HG02981 (cell line): Measurements from ENCODE around the gene AJUBA.
"Not testable (repeated sequence)": the region's sequence is repeated elsewhere in the genome, so short reads cannot be mapped to it uniquely, and the experiment has no call there.

Experiments
- ATAC-seq: cut with Tn5 transposase; IDR thresholded peaks from one replicate; pipeline ENCODE4 v1.9.1; 2021; ENCODE audit warnings: mild to moderate bottlenecking, moderate library complexity; ENCODE audit not compliant: unreplicated experiment

The AJUBA gene

DNA sequence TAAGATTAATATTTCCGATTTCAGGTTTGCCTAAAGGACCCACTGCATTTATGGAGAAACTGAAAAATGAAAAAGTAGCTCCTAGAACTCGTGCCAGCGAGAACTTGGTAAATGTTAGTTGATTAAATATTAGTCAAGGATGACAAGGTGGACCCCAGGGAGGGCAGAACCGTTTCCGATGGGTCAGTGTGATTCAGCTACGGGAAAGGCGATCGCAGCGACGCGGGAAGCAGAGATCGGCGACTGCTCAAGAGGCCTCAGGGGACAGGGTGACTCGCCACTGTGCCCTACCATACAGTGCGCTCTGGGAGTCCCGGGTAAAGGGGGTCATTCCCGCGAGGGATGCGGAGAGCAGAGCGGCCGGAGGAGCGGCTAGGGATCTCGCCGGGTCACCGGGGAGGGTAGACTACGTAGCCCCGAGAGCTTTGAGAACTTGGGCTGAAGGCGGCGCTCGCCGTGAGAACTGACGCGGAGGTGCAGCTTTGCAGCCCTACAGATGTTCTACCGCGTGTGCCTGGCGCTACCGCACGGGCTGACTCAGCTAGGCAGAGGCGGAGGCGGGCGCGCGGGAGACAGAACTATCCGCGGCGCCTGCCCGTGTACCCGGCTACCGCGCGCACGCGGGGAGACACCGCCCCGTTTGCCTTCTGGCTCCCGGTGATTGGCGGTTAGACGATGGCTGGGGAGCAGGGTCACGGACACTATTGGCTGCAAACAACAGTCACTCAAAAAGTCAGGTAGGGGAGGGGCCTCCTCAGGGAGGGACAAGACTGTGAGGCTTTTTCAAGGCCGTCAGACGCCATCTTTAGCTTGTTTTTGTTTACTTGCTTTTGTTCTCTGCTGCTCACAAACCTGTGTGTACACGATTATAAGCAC lies 24.4 kb upstream of the AJUBA start:
- ATAC-seq, result peak; percentile 95

DNA sequence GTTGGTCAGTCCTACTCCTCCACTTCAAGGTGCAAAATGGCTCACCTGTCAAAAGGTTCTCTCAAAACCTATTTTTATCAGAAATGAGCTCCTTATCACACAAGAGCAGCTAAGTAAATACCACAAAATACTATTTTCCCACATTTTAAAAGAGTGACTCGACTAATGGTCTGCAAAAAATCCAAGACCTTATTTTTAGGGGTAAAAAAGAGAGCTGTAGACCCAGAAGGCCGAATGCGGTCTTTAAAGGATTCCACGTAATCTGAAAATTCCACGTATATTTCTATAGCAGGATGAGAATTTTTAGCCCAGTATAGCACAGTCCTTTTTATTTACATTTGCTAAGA lies 23.8 kb upstream of the AJUBA start:
- ATAC-seq, result no peak

DNA sequence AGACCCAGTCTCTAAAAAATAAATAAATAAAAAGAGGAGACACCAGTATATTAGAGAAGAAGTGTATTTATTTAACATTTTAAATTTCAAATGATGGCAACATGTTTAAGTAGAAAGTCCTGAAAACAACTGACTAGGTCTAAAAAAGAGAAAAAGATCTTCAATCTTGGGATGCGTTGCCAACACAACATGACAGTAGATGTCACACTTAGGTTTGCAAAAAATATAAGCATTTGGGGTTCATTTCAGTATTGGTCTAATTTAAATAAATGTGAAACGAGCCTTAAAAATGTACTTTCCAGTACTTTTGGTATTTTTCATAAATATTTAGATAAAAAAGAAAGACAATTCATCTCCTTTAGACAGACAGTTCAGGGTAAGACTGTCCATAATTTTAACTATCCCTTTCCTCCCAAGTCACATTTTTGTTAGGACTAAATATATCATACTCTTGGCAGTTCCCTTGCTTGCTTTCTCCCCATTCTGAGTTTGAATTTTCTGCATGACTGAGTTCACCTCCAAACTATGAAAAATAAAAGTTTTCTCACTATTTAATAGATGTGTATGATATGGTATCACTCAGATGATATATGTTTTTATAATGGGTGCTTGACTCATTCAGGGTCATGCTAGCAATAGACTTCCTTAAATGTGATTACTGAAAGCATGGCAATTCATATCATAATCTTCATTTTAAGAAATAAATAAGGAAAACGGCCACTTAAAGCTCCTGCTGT lies 23.3 kb upstream of the AJUBA start:
- no peak for ATAC-seq

DNA sequence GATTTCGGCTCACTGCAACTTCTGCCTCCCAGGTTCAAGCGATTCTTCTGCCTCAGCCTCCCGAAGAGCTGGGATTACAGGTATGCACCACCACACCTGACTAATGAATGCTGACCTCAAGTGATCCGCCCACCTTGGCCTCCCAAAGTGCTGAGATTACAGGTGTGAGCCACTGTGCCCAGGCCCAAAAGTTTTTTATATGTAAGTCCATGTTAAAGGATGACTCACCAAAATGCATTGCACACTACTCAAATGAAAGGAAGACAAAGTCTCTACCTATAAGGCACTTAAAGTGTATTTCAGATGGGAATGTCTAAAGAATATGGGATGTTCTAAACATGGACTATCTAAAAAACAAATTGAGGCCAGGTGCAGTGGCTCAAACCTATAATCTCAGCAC lies 21.9 kb upstream of the AJUBA start:
- not testable (repeated sequence) for ATAC-seq

DNA sequence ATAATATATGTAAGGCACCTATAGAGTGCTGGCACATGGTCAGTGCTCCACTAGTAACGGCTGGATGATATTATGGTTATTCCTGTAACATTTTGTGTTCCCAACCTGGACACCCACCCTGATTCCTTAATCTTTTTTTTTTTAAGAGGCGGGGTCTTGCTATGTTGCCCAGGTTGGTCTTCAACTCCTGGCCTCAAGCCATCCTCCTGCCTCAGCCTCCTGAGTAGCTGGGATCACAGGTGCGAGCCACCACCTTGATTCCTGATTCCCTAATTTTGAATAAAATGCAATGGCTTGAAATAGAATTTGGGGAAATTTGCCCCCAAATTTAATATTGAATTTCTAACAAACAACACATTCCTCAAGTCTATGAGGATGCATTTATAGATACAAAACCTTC lies 20.2 kb upstream of the AJUBA start:
- no peak for ATAC-seq

DNA sequence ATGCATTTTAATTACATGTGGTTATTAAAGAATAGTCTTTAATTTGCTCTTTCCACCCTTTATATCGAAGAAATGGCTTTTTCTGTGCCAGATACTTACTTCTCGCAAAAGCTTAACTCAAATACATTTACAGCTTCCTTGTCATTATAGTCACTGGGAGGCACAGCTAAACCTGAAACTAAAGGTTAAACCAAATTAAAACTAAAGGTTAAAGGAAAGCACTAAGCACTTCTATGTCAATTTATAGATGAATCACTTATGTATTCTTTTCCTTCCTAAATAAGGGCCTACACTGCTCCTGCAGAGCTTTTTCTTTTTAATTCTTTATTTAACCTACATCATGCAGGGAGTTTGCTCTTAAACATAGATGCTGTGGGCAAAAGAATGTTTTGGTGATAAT lies 18.5 kb upstream of the AJUBA start:
- no peak for ATAC-seq

DNA sequence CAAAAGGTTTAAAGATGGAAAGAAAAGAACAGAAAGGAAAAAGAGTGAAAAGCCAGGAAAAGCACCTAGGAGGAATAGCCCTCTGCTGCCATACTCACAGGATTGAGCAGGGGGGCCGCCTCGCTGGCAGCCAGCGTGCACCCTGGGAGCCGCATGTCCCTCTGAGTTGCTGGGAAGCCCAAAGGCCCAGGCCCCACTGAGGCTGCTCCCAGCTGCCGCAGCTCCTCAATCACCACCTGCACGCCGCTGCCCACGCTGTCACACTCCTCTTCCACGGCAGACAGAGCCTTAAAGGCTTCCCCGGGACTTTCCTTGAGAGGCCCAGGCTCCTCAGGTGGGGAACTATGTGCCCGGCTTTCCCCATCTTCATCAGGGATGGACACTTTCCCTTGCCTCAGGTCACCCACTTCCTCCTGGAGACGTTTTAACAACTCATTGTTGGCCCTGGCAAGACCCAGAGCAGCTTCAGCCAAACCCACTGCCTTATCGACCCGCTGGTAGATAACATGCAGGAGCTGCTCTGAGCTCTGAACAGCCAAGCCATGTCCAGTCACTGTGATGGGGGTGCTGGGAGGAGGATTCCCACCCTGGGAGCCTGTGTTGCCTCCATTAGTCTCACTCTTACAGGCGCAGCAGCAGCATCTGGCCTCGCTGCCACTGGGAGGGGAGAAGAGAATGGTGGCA lies 16.1 kb upstream of the AJUBA start:
- no peak for ATAC-seq

DNA sequence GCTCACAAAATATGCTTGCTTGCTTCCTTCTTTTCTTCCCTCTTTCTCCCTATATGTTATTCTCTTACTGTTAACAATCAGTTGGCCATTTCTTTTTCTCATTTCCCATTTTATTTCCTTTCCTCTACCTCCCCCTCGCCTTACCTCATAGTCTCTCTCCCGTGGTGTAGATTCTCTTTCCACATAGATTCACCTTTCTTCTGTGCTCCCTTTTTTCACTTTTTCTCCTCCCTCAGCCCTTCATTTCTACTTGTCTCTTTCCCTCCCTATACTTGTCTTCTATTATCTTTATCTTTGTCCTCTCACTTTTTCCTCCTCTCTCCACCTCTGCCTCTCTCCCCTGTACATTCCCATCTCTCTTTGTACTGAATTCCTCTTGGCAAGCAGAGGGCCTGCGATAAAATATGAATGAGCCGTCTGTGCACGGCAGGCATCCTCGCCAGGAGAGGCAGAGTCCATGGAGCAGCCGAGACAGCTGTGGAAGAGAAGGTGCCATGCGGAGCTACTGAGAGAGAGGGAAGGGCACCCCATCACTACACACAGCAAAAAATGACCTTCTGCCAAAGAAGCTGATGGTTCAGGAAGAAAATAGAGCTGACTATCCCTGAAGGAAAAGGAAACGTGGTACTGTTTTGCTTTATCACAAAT lies 15.4 kb upstream of the AJUBA start:
- no peak for ATAC-seq

DNA sequence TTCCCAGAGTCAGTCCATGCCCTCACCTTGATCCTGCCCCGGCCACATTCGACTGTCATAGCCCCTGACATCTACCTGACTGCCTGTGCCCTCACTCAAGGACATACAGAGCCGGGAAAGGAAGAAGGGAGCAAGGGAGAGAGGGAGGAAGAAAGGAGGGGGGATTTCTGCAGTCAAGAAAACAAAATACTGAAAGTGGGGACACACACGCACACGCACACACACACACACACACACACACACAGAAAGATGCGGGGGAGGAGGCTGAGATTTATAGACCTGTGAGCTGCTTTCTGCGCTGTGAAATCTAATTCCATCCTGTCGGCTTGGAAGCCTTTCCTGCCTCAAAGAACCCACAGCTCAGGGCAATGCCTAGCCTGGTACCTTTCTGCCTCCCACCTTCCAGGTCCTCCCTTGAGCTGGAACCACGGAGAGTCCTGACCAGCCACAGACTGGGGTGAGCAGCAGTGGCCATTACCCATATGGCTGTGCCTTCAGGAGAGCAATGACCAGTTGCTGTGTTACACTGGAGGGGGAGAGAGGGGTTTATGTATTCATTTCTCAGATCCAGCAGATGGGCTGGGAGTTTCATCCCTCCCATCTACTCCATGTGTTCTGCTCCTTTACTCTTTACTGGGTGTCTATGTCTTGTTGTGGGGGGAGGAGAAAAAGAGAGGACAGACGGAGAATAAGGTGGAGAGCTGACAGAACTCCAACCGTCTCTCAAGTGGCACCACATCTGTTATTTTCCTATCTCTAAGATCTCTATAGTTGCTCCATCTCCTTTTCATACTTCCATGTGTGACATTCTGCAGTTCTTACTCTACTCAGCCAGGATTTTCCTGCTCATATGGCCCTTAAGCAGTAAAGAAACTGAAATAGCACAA lies 14.7 kb upstream of the AJUBA start:
- ATAC-seq, result no peak

DNA sequence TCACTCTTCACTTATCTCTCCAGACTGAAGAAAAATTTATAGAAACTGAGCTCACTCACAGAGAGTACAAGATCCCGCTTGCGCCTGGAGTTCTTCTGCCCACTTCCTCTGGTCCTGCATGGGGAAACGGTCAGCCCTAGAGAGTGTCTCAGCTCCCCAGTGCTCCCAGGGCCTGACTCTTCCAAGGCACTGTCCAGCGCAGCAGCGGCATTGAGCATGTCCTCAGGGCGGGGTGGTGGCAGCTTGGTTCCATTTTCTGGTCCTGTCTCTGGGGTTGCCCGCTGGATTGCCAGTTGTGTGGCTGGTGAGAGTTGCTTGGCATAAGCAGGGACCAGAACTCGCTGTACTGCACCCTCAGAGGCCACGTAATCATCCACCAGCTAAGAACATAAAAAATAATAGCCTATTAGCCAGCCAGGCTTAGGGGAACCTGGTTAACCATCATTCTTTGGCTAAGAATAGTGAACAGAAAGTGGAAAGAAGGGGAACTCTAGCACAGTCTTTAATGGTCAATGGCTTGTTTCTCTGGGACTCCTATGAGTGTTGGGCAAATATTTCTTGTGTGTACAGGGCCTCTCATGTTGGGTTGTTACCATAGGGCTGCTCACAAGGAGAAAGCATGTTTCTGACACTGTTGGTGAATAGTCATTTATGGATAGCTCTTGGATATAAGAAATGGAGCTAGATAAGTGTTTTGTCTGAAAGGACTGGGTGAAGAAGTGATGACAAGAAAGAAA lies 13.7 kb upstream of the AJUBA start:
- ATAC-seq, result no peak

DNA sequence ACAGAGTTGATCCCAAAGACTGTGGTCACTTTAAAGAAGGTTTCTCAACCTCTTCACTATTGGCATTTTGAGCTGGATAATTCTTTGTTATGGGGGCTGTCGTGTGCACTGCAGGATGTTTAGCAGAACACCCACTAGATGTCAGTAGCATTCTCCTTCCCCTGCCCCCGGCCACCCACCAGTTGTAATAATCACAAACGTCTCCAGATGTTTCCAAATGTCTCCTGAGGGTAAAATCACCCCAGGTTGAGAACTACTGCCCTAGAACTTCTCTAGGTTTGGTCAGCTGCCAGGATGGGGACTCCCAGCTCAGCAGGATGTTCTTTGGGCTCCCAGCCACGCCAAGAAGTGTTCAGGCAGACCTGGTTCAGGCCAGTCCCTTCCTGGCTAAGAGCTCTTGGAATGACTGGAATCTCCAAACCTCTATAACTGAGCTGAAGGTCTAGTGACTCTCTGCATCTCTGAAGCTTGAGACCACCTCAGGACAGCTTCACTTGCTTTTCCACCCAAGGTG lies 12.5 kb upstream of the AJUBA start:
- ATAC-seq, result no peak

DNA sequence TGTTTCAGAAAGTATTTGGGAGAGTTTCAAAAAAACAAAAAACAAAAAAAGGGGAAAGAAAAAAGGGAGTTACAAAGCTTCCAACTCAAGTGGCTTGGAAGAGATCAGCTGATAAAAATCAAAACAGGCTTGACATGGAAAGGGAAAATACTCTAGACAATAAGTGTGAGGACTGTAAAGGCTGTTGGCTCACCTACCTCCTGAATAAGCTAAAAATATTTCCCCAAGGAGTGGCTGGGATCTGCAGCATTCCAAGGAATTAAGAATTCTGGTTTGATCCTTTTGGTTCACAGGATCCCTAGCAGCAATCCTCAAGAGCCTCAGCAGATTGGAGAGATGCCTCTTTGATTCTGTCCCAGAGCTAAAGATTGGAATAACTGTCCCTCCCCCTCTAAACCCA lies 11.2 kb upstream of the AJUBA start:
- no peak for ATAC-seq

DNA sequence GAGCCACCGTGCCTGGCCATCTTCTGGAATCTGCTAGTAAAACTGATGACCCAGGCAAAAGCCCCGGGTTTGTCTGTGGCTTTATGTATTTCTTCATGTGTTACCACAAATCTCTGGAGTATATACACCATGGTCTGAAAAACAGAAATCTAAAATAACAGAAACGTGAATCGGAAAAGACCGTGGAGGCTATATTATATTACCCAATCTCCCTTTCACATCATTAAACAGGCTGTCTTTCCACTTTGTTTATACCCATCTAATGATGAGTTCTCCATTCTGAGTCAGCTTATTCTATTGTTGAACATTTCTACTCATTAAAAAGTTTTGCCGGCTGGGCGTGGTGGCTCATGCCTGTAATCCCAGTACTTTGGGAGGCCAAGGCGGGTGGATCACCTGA lies 9.5 kb upstream of the AJUBA start:
- ATAC-seq, result no peak

DNA sequence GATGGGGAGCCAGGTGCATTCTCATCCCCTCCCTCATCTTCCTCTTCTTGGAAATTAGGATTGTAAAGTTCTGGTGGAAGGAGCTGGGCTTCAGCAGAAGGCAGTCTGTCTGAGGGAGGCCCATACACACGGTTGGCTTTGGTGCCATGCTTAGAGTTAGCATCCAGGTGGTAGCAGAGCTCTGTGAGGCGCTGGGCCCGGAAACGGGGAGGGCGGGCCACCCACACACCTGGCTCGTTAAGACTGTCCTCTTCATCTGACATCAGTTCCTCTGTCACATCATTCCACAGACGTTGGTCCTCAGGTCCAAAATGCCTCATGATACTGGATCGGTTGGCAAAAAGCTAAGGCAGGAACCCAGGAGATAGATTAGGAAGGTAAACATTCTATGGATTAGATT lies 4.9 kb upstream of the AJUBA start:
- ATAC-seq, result no peak

DNA sequence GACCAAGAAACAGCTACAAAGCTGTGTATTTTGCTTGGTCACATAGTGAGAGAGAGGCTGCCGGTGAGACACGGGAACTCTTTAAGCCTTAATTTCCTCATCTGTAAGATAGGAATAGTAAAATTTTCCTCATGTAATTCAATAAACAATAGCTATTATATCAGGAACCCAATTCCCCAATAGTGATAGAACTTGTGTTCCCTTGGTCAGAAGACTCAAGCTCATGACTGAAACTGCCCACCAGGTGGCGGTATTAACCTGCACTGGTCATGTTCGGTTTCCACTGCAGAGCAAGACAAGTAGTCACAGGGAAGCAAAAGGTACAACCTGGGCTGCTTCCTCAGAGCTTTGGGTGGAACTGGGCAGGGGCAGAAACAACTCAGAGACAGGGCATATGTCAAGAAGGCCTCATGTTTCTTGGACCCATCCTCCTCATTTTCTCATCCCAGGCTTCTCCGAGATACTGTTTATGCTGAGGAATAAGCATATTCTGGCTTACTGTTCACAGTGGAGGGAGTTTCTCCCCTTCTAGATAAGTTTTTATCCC lies 4.2 kb upstream of the AJUBA start:
- ATAC-seq, result no peak

DNA sequence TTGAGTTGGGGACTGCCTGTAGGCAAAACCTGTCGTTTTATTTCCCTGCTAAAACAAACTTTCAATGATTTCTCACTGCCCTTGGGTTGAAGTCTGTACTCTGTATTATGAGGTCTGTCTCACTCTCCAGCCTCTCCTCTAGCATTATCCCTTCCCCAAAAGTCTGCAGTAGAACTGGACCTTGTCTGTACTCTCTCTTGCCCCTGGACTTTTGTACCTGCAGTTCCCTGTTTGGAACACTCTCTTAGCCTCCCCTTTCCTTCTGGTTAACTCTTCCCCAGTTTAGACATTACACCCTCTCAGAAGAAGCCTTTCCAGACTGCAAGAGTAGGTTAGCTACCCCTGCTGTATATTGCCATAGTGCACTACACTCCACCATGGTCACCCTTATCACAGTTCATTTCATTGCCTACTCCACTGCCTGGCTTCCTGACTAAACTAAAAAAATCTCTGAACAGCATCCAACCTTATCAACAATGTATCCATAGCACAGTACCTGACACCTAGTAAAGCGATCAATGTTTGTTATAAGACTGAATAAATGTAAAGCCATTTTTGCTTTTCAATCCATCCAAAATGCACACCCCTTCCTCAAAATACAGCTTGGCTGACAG lies 3.6 kb upstream of the AJUBA start:
- ATAC-seq, result no peak

DNA sequence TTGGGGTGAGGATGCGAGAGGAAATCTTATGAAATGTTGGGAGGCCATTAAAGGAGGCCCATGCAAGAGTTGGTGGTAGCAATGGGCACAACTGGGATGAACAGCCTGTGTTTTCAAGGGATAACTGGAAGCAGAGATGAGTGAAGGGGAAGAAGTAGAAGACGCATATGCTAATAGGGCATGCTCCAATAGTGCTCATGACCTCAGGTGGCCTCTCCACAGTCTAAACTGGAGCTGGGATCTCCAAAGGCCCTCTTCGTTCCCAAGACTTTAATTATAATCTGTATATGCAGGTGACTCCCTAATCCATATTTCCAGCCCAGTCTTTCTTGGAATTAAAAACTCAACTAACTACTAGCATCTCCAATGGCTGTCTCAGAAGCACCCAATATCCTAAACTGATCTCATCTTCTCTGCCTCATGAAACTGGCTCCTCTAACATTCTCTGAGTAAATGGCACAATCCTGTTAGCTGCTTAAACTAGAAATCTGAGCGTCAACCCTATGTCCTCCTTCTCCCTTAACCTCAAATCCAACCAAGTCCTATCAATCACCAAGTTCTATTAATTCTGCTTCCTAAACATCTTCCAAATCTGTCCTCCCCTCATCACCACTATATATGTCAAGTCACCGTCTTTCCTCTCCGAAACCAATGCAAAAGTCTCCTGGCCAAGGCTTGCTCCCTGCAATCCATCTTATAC lies 2.8 kb upstream of the AJUBA start:
- no peak for ATAC-seq

DNA sequence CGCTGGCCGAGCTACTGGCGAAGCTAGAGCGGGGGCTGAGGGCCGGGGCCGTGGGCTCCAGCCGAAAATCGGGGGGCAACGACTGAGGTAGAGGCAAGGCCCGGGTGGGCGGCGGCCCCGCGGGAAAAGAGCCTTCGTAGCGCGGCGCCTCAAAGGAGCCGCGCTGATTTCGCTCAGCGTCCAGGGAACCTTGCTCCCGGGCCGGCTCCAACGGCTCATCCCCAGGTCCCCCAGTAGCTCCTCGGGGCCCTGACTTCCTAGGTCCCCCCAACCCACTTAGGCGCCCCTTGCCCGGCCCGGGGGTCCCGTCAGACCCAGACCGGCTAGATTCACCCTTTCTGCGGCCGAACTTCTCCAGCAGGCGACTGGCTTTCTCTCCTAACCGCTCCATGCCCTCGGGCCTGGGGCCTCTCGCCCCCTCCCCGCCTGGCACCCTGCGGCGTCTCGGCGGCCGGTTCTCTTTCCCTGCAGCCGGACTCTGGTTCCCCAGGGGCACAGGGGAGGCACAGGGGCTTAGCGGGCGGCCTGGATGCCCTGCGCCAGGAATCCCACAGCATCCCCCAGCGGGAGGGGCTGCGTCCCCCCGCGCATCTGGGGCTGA lies 375 bp downstream of the AJUBA start:
- no peak for ATAC-seq
